Lower leg skin (tissue), 4 donors: ENCODE results near the gene VGLL1. TPM values are rescaled to one million over a fixed set of nuclear protein-coding genes. Genes with fewer than 3 reads are reported as not detected.

Experiments used
- DNase-seq, 2 donors: peaks; one replicate each; pipeline ENCODE4 v3.0.0-alpha.2; 2019; ENCODE audit warnings: low spot score in 2 of 2
- H3K4me3 ChIP-seq: fragments of 200-600 bp; sonication (generic); 2 replicates; pipeline ENCODE4 v1.5.1; 2017; ENCODE audit warnings: mild to moderate bottlenecking, low read depth; ENCODE audit not compliant: poor library complexity, severe bottlenecking
- CTCF ChIP-seq, 3 donors: fragments of 450-650 bp; IDR thresholded peaks; one replicate each; pipeline ENCODE4 v1.5.1; 2016; ENCODE audit warnings: antibody characterized with exemption in 3 of 3, mild to moderate bottlenecking in 3 of 3, moderate library complexity in 2 of 3
- POLR2A ChIP-seq, 2 donors: fragments of 450-650 bp; IDR thresholded peaks; one replicate each; pipeline ENCODE4 v1.6.1; 2016 to 2017; ENCODE audit warnings: antibody characterized with exemption in 2 of 2, mild to moderate bottlenecking in 1 of 2, moderate library complexity in 1 of 2
- WGBS, 2 donors: methylation state at CpG; one replicate each; pipeline ENCODE4 v1.1.5; 2018; 5-methylcytosine and 5-hydroxymethylcytosine counted together
- intact Hi-C: fragments of 100-400 bp; cut with DNase I; formaldehyde crosslinking; loops from one replicate; pipeline ENCODE4 v1.15.0; 2023; ENCODE audit warnings: low total_unique reads
- total RNA-seq, 4 donors: library from RNA; depleted of rRNA; stranded (reverse); fragments of >200 nt; gene quantifications; one replicate each; pipeline ENCODE4 v1.1.0, GENCODE V29; 2016

Gene VGLL1
- total RNA-seq, 4 donors from 2014 or later, result 0.76 TPM; not detected in 3

DNA sequence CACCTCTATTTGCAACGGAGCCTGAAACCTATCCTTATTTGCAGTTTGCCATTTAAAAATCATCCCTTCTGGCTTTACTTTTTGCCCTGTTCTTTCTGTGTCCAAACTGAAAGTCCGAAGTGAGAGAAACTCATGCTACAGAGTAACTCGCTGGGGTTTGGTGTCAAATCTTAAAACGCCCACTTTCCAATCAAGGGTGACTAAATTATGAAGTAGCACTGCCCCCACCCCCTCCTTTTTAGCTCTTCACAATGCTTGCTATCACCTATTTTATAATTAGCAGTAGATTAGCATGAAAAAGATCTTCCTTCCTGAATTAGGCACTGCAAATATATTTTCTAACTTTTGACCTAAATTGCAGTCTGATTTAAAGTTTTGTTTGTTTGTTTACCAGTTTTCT lies 52.5 kb downstream of the VGLL1 start:
- 57 to 82% methylated on average over 4 of the region's 4 CpGs for WGBS, 2 donors
- H3K4me3 ChIP-seq, result no peak overlapping the region
- no peak for TF ChIP-seq CTCF (IDR thresholded peaks at IDR 0.05)
- no peak for TF ChIP-seq POLR2A (IDR thresholded peaks at IDR 0.05)
- intact Hi-C loops, result no loop called here
- no peak for DNase-seq

GRCh38 chrX:136585262-136585661 lies 53.2 kb downstream of the VGLL1 start:
- WGBS, 2 donors, result 63 to 75% methylated on average over 5 of the region's 5 CpGs
- intact Hi-C loops, result no loop called here
- H3K4me3 ChIP-seq, result no peak overlapping the region
- DNase-seq, result no peak
- TF ChIP-seq CTCF (IDR thresholded peaks at IDR 0.05), result no peak
- no peak for TF ChIP-seq POLR2A (IDR thresholded peaks at IDR 0.05)

GRCh38 chrX:136585960-136586359 lies 53.9 kb downstream of the VGLL1 start:
- TF ChIP-seq CTCF (IDR thresholded peaks at IDR 0.05), result no peak
- TF ChIP-seq POLR2A (IDR thresholded peaks at IDR 0.05), result no peak
- no peak for DNase-seq
- no peak overlapping the region for H3K4me3 ChIP-seq
- WGBS, 2 donors, result 47 to 75% methylated on average over 3 of the region's 3 CpGs
- intact Hi-C loops, result no loop called here

DNA sequence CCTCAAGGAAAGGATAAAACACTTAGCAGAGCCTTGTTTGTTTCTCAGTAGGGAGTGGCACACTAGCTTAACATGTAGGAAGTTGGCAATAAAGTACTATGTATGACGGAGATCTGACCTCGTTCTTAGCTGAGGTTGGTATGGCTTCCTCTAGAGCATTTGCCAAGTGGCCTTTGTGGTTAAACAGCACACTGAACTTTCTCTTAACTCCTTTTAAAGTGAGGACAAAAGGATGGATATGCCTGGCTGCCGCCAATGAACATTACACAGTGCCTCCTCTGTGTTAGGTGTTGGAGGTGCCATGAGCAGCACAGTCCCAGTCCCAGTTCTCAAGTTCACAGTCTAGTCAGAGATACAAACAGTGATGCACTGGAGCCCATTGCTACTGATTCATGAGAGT lies 54.4 kb downstream of the VGLL1 start:
- WGBS, 2 donors, result 24 to 37% methylated on average over 3 of the region's 3 CpGs
- TF ChIP-seq POLR2A (IDR thresholded peaks at IDR 0.05), result no peak
- TF ChIP-seq CTCF (IDR thresholded peaks at IDR 0.05), result no peak
- no peak for DNase-seq
- no peak overlapping the region for H3K4me3 ChIP-seq
- intact Hi-C loops, result no loop called here

- H3K4me3 ChIP-seq, result no peak overlapping the region
- WGBS, 2 donors, result 70 to 72% methylated on average over 3 of the region's 3 CpGs
- TF ChIP-seq CTCF (IDR thresholded peaks at IDR 0.05) (no peak), POLR2A (IDR thresholded peaks at IDR 0.05) (no peak)
- intact Hi-C loops, result no loop called here
- DNase-seq, result no peak
Observed at GRCh38 chrX:136587532-136587931, 55.5 kb downstream of the VGLL1 start.

- no peak for DNase-seq
- TF ChIP-seq POLR2A (IDR thresholded peaks at IDR 0.05) (no peak), CTCF (IDR thresholded peaks at IDR 0.05) (no peak)
- WGBS, 2 donors, result 16 to 55% methylated on average over 1 of the region's 1 CpG
- intact Hi-C loops, result no loop called here
- H3K4me3 ChIP-seq, result no peak overlapping the region
Observed at GRCh38 chrX:136588036-136588435, 56.0 kb downstream of the VGLL1 start.
